Stimulated activated CD8-positive, alpha-beta memory T cell treated with anti-CD3 and anti-CD28 coated beads, Interleukin-7, amount 100 ng/mL, for 48 hours (primary cell): ENCODE results near the gene SALL4.
"Not testable (repeated sequence)": the region's sequence is repeated elsewhere in the genome, so short reads cannot be mapped to it uniquely, and the experiment has no call there.

ENCODE experiments used
- DNase-seq, 2 donors: peaks; one replicate each; pipeline ENCODE4 v3.0.0-alpha.2; 2020; ENCODE audit warnings: low read depth in 1 of 2; ENCODE audit errors: extremely low read depth in 1 of 2

SALL4 gene

DNA sequence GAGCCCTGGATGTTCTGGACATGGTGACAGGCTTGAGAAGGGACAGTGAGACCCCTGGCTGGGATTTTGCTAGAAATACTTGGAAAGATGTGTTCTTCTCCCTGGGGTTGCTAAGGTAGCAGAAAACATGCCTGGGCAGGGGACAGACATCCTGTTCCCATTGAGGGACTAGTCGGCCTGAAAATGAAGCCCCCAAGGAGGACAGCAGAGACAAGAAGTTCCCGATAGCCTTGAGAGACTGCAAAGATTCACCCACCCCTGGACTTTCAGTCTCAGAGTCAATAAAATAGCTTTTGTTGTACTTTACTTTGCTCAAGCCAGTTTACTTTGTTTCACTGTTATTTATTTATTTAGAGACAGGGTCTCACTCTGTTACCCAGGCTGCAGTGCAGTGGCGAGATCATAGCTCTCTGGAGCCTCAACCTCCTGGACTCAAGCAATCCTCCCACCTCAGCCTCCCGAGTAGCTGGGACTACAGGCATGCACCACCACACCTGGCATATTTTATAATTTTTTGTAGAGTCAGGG lies 62.5 kb downstream of the SALL4 start:
- no peak for DNase-seq

DNA sequence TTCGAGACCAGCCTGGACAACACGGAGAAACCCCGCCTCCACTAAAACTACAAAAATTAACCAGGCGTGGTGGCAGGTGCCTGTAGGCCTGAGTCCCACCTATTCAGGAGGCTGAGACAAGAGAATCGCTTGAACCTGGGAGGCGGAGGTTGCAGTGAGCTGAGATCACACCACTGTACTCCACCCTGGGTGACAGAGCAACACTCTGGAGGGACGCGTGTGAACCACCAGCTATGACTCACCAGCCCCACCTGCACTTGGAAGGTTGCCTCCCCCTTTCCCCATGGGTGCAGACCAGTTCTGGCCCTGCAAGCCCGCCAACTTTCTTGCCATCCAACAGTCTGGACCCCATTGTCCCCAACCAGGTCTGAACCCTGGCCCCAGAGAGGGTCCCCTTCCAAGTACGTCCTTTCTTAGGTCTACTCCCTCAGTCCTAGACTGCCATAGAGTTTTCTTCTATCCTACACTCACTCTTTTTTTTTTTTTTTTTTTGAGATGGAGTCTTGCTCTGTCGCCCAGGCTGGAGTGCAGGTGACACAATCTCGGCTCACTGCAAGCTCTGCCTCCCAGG lies 63.4 kb downstream of the SALL4 start:
- DNase-seq = no peak

DNA sequence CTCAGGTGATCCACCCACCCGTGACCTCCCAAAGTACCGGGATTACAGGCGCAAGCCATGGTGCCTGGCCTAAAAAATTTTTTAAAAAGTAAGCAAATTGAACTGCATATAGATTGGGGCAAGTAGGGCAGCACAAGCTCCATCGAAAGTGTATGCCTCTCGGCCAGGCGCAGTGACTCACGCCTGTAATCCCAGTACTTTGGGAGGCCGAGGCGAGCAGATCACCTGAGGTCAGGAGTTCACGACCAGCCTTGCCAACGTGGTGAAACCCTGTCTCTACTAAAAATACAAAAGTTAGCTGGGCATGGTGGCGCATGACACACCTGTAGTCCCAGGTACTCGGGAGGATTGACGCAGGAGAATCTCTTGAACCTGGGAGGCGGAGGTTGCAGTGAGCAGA lies 64.1 kb downstream of the SALL4 start:
- DNase-seq = not testable (repeated sequence)

DNA sequence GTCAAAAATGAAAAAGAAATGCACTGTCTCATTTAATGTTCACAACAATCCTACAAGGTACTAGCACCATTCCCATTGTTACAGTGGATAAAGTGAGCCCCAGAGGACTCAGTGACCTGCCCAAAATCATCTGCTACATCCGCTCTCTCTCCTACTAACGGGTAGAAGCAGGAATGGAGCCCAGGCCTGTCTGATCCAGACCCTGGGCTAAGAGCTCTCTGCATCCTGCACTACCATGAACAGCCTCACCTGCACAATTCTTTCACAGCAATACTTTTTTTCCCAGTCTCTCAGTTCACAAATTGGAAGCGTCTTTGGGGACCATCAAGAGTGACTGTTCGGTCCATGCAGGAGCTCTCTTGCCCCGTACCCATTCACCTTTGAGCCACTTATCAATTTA lies 65.4 kb downstream of the SALL4 start:
- no peak for DNase-seq

DNA sequence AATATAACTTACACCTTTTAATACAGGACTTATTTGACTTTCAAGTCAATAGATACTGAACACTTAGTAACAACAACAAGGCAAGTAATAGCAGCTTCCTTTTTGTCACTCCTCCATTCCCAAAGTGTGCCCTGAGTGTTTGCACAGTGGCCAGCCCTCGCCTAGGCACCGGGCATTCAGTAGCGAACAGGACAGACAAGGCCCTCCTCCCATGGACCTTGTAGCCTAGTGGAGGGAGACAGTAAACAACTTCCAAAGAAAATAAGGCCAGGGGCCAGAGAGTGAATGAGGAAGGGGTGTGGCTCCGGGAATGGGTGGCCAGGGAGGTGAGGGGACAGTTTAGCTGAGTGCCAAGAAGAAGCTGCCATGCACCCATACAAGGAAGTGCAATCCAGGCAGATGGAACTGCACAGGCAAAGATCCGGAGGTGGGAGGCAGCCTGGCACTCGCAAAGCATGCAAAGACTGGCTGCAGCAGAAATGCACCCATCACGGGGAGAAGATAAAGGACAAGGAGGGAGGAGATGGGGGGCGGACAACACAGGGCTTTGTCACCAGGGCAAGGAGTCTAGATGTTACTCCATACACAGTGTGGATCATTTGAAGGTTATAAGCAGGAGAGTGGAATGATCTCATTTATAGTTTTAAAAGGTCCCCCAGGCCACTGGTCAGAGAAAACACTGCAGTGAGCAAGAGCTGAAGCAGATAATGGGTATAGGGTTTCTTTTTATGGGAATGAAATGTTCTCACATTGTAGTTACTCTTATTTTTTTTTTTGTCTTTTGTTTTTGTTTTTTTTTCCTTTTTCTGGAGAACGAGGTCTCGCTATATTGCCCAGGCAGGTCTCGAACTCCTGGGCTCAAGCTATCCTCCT lies 66.4 kb downstream of the SALL4 start:
- DNase-seq = no peak

DNA sequence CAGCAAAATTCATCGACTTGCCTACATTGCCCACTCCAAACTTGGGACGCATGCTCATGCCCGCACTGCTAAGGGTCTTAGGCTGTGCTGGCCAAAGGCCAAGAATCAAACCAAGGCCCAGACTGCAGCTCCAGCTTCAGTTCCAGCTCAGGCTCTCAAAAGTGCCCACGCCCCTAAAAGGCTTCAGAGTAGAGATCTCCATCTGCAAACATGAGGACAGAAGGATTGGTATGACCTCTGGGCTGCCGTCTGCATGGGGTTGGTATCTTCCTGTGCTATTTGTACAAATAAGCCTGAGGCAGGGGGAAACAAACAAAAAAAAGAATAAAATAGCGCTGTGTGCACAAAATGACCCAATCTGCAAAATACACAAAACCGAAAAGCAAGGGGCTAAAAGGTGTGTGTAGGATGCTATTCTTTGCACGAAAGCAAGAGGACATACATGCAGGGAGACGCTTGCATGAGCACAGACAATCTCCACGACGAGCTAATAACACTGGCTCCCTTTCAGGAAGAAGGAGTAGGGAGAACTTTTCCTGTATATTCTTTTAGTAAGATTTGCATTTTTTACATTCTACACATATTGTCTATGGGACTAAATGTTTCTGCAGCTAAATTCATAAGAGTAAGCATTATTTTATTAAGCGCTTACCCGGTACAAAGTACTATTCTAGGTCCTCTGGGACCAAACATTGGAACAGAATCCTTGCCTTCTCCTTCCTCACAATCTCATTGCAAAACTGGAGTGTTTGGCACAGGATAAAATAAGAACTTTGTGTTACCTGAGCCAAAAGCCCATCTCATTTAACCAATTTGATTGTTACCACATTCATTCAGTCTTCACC lies 67.2 kb downstream of the SALL4 start:
- DNase-seq = no peak

DNA sequence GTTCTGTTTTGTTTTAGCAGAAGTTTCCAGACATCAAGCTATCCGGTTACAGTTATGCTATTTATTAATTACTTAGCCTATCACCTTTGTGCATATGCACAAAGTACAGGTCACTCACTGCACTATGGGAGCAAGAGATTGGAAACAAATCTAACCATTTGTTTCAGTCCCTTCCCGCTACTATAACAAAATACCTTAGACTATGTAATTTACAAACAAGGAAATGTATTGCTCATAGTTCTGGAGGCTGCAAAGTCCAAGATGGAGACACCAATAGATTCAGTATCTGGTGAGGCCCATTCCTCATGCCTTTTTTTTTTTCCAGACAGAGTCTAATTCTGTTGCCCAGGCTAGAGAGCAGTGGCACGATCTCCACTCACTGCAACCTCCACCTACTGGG lies 69.3 kb downstream of the SALL4 start:
- DNase-seq = no peak
